HG02973 (cell line): Measurements from ENCODE around the gene SYNJ2.
A peak's percentile ranks its signal among the peaks of the same experiment; 100 is the strongest.

Experiments used
- ATAC-seq: cut with Tn5 transposase; IDR thresholded peaks from one replicate; pipeline ENCODE4 v1.9.1; 2021; ENCODE audit warnings: moderate library complexity; ENCODE audit not compliant: unreplicated experiment

SYNJ2 gene

GRCh38 chr6:158039178-158039557 is 57.5 kb downstream of the SYNJ2 start:
- no peak for ATAC-seq

GRCh38 chr6:158039571-158040050 is 57.9 kb downstream of the SYNJ2 start:
- no peak for ATAC-seq

GRCh38 chr6:158040051-158040803 is 58.6 kb downstream of the SYNJ2 start:
- peak; percentile 67 for ATAC-seq

- ATAC-seq, result no peak
These were observed 59.2 kb downstream of the SYNJ2 start for GRCh38 chr6:158040804-158041347.

GRCh38 chr6:158041370-158041769 is 59.7 kb downstream of the SYNJ2 start:
- ATAC-seq, result no peak

- ATAC-seq, result no peak
These were observed 60.1 kb downstream of the SYNJ2 start for GRCh38 chr6:158041788-158042187.

GRCh38 chr6:158042245-158042798 is 60.7 kb downstream of the SYNJ2 start:
- no peak for ATAC-seq

GRCh38 chr6:158043008-158043407 is 61.3 kb downstream of the SYNJ2 start:
- no peak for ATAC-seq

- no peak for ATAC-seq
These were observed 62.2 kb downstream of the SYNJ2 start for GRCh38 chr6:158043586-158044524.

- no peak for ATAC-seq
These were observed 62.8 kb downstream of the SYNJ2 start for GRCh38 chr6:158044525-158044888.

GRCh38 chr6:158046201-158047126 is 64.8 kb downstream of the SYNJ2 start:
- ATAC-seq, result no peak

- no peak for ATAC-seq
These were observed 65.5 kb downstream of the SYNJ2 start for GRCh38 chr6:158047127-158047518.

- no peak for ATAC-seq
These were observed 66.1 kb downstream of the SYNJ2 start for GRCh38 chr6:158047563-158048323.

- ATAC-seq, result no peak
These were observed 66.9 kb downstream of the SYNJ2 start for GRCh38 chr6:158048589-158048988.

GRCh38 chr6:158049055-158050028 is 67.7 kb downstream of the SYNJ2 start:
- no peak for ATAC-seq

- no peak for ATAC-seq
These were observed 68.6 kb downstream of the SYNJ2 start for GRCh38 chr6:158050107-158050735.

- no peak for ATAC-seq
These were observed 69.3 kb downstream of the SYNJ2 start for GRCh38 chr6:158050955-158051354.

GRCh38 chr6:158051968-158052367 is 70.3 kb downstream of the SYNJ2 start:
- no peak for ATAC-seq
